C4-2B (cell line): ENCODE data around the gene TNFRSF1B.

Source experiments
- CTCF ChIP-seq: fragments of 450-650 bp; conservative IDR thresholded peaks from 2 replicates; pipeline ENCODE4 v1.5.1; 2017; ENCODE audit warnings: mild to moderate bottlenecking
- ZFX ChIP-seq: fragments of 450-650 bp; IDR thresholded peaks from 2 replicates; pipeline ENCODE4 v1.6.1; 2017

GRCh38 chr1:12158357-12159092, 8.3 kb upstream of the TNFRSF1B start:
- TF ChIP-seq CTCF (no peak), ZFX (no peak)
